Karpas-422 (cell line): ENCODE data around the gene HEATR5A. TPM values are rescaled to one million over a fixed set of nuclear protein-coding genes. Genes with fewer than 3 reads are reported as not detected.
A peak's percentile ranks its signal among the peaks of the same experiment; 100 is the strongest.
"Not testable (repeated sequence)": the region's sequence is repeated elsewhere in the genome, so short reads cannot be mapped to it uniquely, and the experiment has no call there.

Experiments
- DNase-seq: peaks from one replicate; pipeline ENCODE4 v3.0.0-alpha.2; 2015
- H2AFZ ChIP-seq: fragments of 200-600 bp; sonication (generic); 2 replicates; pipeline ENCODE4 v1.6.1; 2014; ENCODE audit warnings: antibody characterized with exemption, low read length, mixed read lengths
- H3K27ac ChIP-seq: fragments of 200-600 bp; sonication (generic); 2 replicates; pipeline ENCODE4 v1.5.1; 2014; ENCODE audit warnings: mild to moderate bottlenecking, low read length, moderate library complexity
- H3K27me3 ChIP-seq: fragments of 200-600 bp; sonication (generic); 2 replicates; pipeline ENCODE4 v1.6.1; 2014; ENCODE audit warnings: low read length, mixed read lengths
- H3K36me3 ChIP-seq: fragments of 200-600 bp; sonication (generic); 2 replicates; pipeline ENCODE4 v1.6.1; 2014; ENCODE audit warnings: low read length, mixed read lengths; ENCODE audit not compliant: insufficient read depth
- H3K4me1 ChIP-seq: fragments of 200-600 bp; sonication (generic); 2 replicates; pipeline ENCODE4 v1.6.1; 2014; ENCODE audit warnings: mild to moderate bottlenecking, low read length, mixed read lengths
- H3K4me2 ChIP-seq: fragments of 200-600 bp; sonication (generic); 2 replicates; pipeline ENCODE4 v1.6.1; 2014; ENCODE audit warnings: low read length, low read depth, mild to moderate bottlenecking; ENCODE audit not compliant: poor library complexity, severe bottlenecking
- H3K4me3 ChIP-seq: fragments of 200-600 bp; sonication (generic); 2 replicates; pipeline ENCODE4 v1.5.1; 2014; ENCODE audit warnings: mild to moderate bottlenecking, antibody characterized with exemption, low read length, mixed read lengths
- H3K79me2 ChIP-seq: fragments of 200-600 bp; sonication (generic); 2 replicates; pipeline ENCODE4 v1.6.1; 2014; ENCODE audit warnings: mild to moderate bottlenecking, low read length, mixed read lengths
- H3K9ac ChIP-seq: fragments of 200-600 bp; sonication (generic); 2 replicates; pipeline ENCODE4 v1.6.0; 2014; ENCODE audit warnings: low read length
- H3K9me2 ChIP-seq: fragments of 200-600 bp; sonication (generic), shearing (Covaris generic); replicated peaks from 2 replicates; pipeline ENCODE4 v1.6.0; 2014; ENCODE audit warnings: mild to moderate bottlenecking, low read length, moderate library complexity; ENCODE audit not compliant: insufficient read depth
- H3K9me3 ChIP-seq: fragments of 300-700, 200-600 bp; sonication (generic); 2 replicates; pipeline ENCODE4 v1.6.1; 2014; ENCODE audit warnings: low read length, mixed read lengths
- H4K20me1 ChIP-seq: fragments of 200-600 bp; sonication (generic); 2 replicates; pipeline ENCODE4 v1.6.1; 2014; ENCODE audit warnings: mild to moderate bottlenecking, antibody characterized with exemption, low read length, low read depth; ENCODE audit not compliant: insufficient read depth
- total RNA-seq: library from RNA; depleted of rRNA; stranded (reverse); fragments of >200 nt; shearing (Covaris generic); gene quantifications from 2 replicates; pipeline ENCODE4 v1.2.3, GENCODE V29; 2014; ENCODE audit warnings: low replicate concordance

Gene HEATR5A
- total RNA-seq, 1 experiment from 2014 or later, result 47.4 TPM

GRCh38 chr14:31265701-31266398 lies 154.5 kb downstream of the HEATR5A start:
- H3K36me3 ChIP-seq, result no peaks in the 10 kb centered on the region; the same call in 1 of the 2 replicates
- no peaks in the 10 kb centered on the region for H4K20me1 ChIP-seq
- H3K27me3 ChIP-seq, result no peaks in the 10 kb centered on the region
- H3K79me2 ChIP-seq, result no peaks in the 10 kb centered on the region
- no peak overlapping the region for H2AFZ ChIP-seq
- no peak overlapping the region for H3K4me3 ChIP-seq
- DNase-seq, result no peak
- H3K9ac ChIP-seq, result no peak overlapping the region
- H3K9me2 ChIP-seq, result no peaks in the 10 kb centered on the region
- H3K4me2 ChIP-seq, result no peak overlapping the region
- H3K4me1 ChIP-seq, result peaks cover 38% of the 10 kb centered on the region
- H3K27ac ChIP-seq, result no peak overlapping the region
- 0 out of 2 replicates have a peak, but pooled peaks cover 7% of the 10 kb centered on the region for H3K9me3 ChIP-seq

- Histone ChIP-seq H3K27me3 (no peaks in the 10 kb centered on the region), H3K9ac (no peak overlapping the region), H3K9me2 (no peaks in the 10 kb centered on the region), H3K36me3 (no peaks in the 10 kb centered on the region), H3K4me3 (no peak overlapping the region), H3K79me2 (no peaks in the 10 kb centered on the region), H3K4me2 (peak overlapping the region; percentile 0), H4K20me1 (no peaks in the 10 kb centered on the region), H3K9me3 (no peaks in the 10 kb centered on the region; the same call in 1 of the 2 replicates), H2AFZ (peak overlapping the region; percentile 2; the same call in 1 of the 2 replicates), H3K27ac (peak overlapping the region; percentile 88), H3K4me1 (peaks cover 37% of the 10 kb centered on the region)
- no peak for DNase-seq
Observed at GRCh38 chr14:31263485-31264133, 156.7 kb downstream of the HEATR5A start.

- DNase-seq, result peak; percentile 96
- peak overlapping the region; percentile 53 for H3K9ac ChIP-seq
- H3K4me2 ChIP-seq, result peak overlapping the region; percentile 59
Observed at GRCh38 chr14:31261859-31262731, 158.3 kb downstream of the HEATR5A start.

GRCh38 chr14:31261523-31261858 lies 158.9 kb downstream of the HEATR5A start:
- H3K79me2 ChIP-seq, result no peaks in the 10 kb centered on the region
- H3K4me3 ChIP-seq, result peak overlapping the region; percentile 33
- H3K27ac ChIP-seq, result peak overlapping the region; percentile 88
- peaks cover 37% of the 10 kb centered on the region for H3K4me1 ChIP-seq
- H3K9me2 ChIP-seq, result no peaks in the 10 kb centered on the region
- peak overlapping the region; percentile 91 for H2AFZ ChIP-seq
- H3K4me2 ChIP-seq, result peak overlapping the region; percentile 59
- no peak for DNase-seq
- H4K20me1 ChIP-seq, result no peaks in the 10 kb centered on the region
- H3K36me3 ChIP-seq, result no peaks in the 10 kb centered on the region
- H3K27me3 ChIP-seq, result no peaks in the 10 kb centered on the region
- H3K9ac ChIP-seq, result peak overlapping the region; percentile 53
- H3K9me3 ChIP-seq, result no peaks in the 10 kb centered on the region; the same call in 1 of the 2 replicates

More at GRCh38 chr14:31261859-31262731, 158.3 kb downstream of the HEATR5A start:
- H3K27me3 ChIP-seq, result no peaks in the 10 kb centered on the region
- no peaks in the 10 kb centered on the region for H3K79me2 ChIP-seq
- no peaks in the 10 kb centered on the region for H3K36me3 ChIP-seq
- no peaks in the 10 kb centered on the region for H4K20me1 ChIP-seq
- H3K27ac ChIP-seq, result peak overlapping the region; percentile 88
- H3K4me3 ChIP-seq, result peak overlapping the region; percentile 33
- H3K4me1 ChIP-seq, result peaks cover 37% of the 10 kb centered on the region
- H3K9me3 ChIP-seq, result no peaks in the 10 kb centered on the region; the same call in 1 of the 2 replicates
- no peaks in the 10 kb centered on the region for H3K9me2 ChIP-seq
- H2AFZ ChIP-seq, result peak overlapping the region; percentile 91

- H3K9me2 ChIP-seq, H3K9ac ChIP-seq, H3K4me3 ChIP-seq, H3K27ac ChIP-seq, H4K20me1 ChIP-seq, H3K4me2 ChIP-seq, H3K27me3 ChIP-seq, H3K9me3 ChIP-seq, H3K79me2 ChIP-seq, DNase-seq, H2AFZ ChIP-seq, H3K36me3 ChIP-seq: not testable (repeated sequence)
- peaks cover 34% of the 10 kb centered on the region for H3K4me1 ChIP-seq
Observed at GRCh38 chr14:31259040-31259435, 161.3 kb downstream of the HEATR5A start.

GRCh38 chr14:31258427-31259039 lies 161.8 kb downstream of the HEATR5A start:
- Histone ChIP-seq H3K4me2 (no peak overlapping the region), H3K4me1 (peaks cover 29% of the 10 kb centered on the region), H3K9me3 (no peaks in the 10 kb centered on the region; the same call in 1 of the 2 replicates), H3K9me2 (no peaks in the 10 kb centered on the region), H3K27me3 (no peaks in the 10 kb centered on the region), H3K9ac (no peak overlapping the region), H4K20me1 (no peaks in the 10 kb centered on the region), H3K27ac (no peak overlapping the region), H2AFZ (no peak overlapping the region), H3K36me3 (no peaks in the 10 kb centered on the region), H3K4me3 (no peak overlapping the region), H3K79me2 (no peaks in the 10 kb centered on the region)
- DNase-seq, result no peak

GRCh38 chr14:31257554-31258426 lies 162.6 kb downstream of the HEATR5A start:
- not testable (repeated sequence) for H3K4me3 ChIP-seq, H3K36me3 ChIP-seq, H2AFZ ChIP-seq, H3K27ac ChIP-seq, H3K9ac ChIP-seq, H3K4me2 ChIP-seq, H4K20me1 ChIP-seq, H3K27me3 ChIP-seq, H3K79me2 ChIP-seq, DNase-seq, H3K9me2 ChIP-seq, H3K9me3 ChIP-seq
- peaks cover 25% of the 10 kb centered on the region for H3K4me1 ChIP-seq
